ENCODE results near the gene DNAJC24. TPM values are rescaled to one million over a fixed set of nuclear protein-coding genes. Genes with fewer than 3 reads are reported as not detected.
"Not testable (repeated sequence)": the region's sequence is repeated elsewhere in the genome, so short reads cannot be mapped to it uniquely, and the experiment has no call there.

Gene DNAJC24
- total RNA-seq = 10 to 100 TPM; 14.7 to 17.6 TPM

GRCh38 chr11:31369348-31370329, at the start of gene DNAJC24, which contains the start of gene DCDC1:
TSS of gene DNAJC24 (plus strand) at chr11:31369860. CDS start at chr11:31370749, 889 bp downstream.
TSS of gene DCDC1 (minus strand) at chr11:31369739. CDS start at chr11:31328280, 41,459 bp downstream.
- Mint-ChIP-seq H3K27me3 (peaks cover 3% of the 10 kb centered on the region), H3K9me3 (ENCODE audit: low read depth) (no peaks in the 10 kb centered on the region), H3K4me3 (peak within 1 kb of the TSS; percentile 92), H3K27ac (peak within 1 kb of the TSS; percentile 86), H3K4me1 (peaks cover 37% of the 10 kb centered on the region), H3K36me3 (peaks cover 11% of the 10 kb centered on the region)
- peak; percentile 94 for DNase-seq
- ATAC-seq = peak; percentile 98
- CTCF ChIA-PET = interaction anchor here (0.7 to 1.6 kb wide), 4 partner anchors 41 to 589 kb away, joined by 3 read pairs; no protein-coding TSS in a partner anchor

GRCh38 chr11:31321494-31321893, 48.2 kb upstream of the DNAJC24 start:
- H3K36me3 Mint-ChIP-seq; H3K27ac Mint-ChIP-seq; CTCF ChIA-PET; H3K27me3 Mint-ChIP-seq; DNase-seq; ATAC-seq; H3K9me3 Mint-ChIP-seq (ENCODE audit: low read depth); H3K4me3 Mint-ChIP-seq; H3K4me1 Mint-ChIP-seq: not testable (repeated sequence)

- CTCF ChIA-PET = no interaction called here
- Mint-ChIP-seq H3K36me3 (no peaks in the 10 kb centered on the region), H3K27me3 (peaks cover 4% of the 10 kb centered on the region), H3K9me3 (ENCODE audit: low read depth) (no peaks in the 10 kb centered on the region), H3K27ac (no peak overlapping the region), H3K4me1 (peaks cover 9% of the 10 kb centered on the region), H3K4me3 (no peak overlapping the region)
- ATAC-seq (no peak), DNase-seq (no peak)
These were observed 46.5 kb upstream of the DNAJC24 start for GRCh38 chr11:31323145-31323544.

- DNase-seq (no peak), ATAC-seq (no peak)
- peaks cover 9% of the 10 kb centered on the region for H3K4me1 Mint-ChIP-seq
- H3K9me3 Mint-ChIP-seq (ENCODE audit: low read depth) = no peaks in the 10 kb centered on the region
- CTCF ChIA-PET = no interaction called here
- H3K27me3 Mint-ChIP-seq = peaks cover 4% of the 10 kb centered on the region
- no peak overlapping the region for H3K4me3 Mint-ChIP-seq
- no peak overlapping the region for H3K27ac Mint-ChIP-seq
- no peaks in the 10 kb centered on the region for H3K36me3 Mint-ChIP-seq
These were observed 44.5 kb upstream of the DNAJC24 start for GRCh38 chr11:31325160-31325559.

GRCh38 chr11:31326470-31327148, 43.1 kb upstream of the DNAJC24 start:
- CTCF ChIA-PET = no interaction called here
- peak overlapping the region; percentile 66 for H3K27ac Mint-ChIP-seq
- ATAC-seq (peak; percentile 73), DNase-seq (no peak)
- H3K4me1 Mint-ChIP-seq = peaks cover 9% of the 10 kb centered on the region
- peak overlapping the region; percentile 52 for H3K4me3 Mint-ChIP-seq
- H3K36me3 Mint-ChIP-seq = no peaks in the 10 kb centered on the region
- peaks cover 13% of the 10 kb centered on the region for H3K27me3 Mint-ChIP-seq
- no peaks in the 10 kb centered on the region for H3K9me3 Mint-ChIP-seq (ENCODE audit: low read depth)

GRCh38 chr11:31327417-31327816, 42.2 kb upstream of the DNAJC24 start:
- no peak for DNase-seq
- Mint-ChIP-seq H3K4me3 (no peak overlapping the region), H3K27me3 (peaks cover 17% of the 10 kb centered on the region), H3K4me1 (peaks cover 9% of the 10 kb centered on the region), H3K9me3 (ENCODE audit: low read depth) (no peaks in the 10 kb centered on the region), H3K27ac (no peak overlapping the region), H3K36me3 (no peaks in the 10 kb centered on the region)
- CTCF ChIA-PET = interaction anchor here (1.2 kb wide), 1 partner anchor 42 kb away, joined by 3 read pairs; the partner anchor contains the start of genes DCDC1 and DNAJC24
- no peak for ATAC-seq

- H3K4me1 Mint-ChIP-seq = peaks cover 9% of the 10 kb centered on the region
- ATAC-seq (no peak), DNase-seq (no peak)
- no peaks in the 10 kb centered on the region for H3K36me3 Mint-ChIP-seq
- H3K4me3 Mint-ChIP-seq = no peak overlapping the region
- CTCF ChIA-PET = interaction anchor here (1.2 kb wide), 1 partner anchor 41 kb away, joined by 3 read pairs; the partner anchor contains the start of genes DCDC1 and DNAJC24
- no peak overlapping the region for H3K27ac Mint-ChIP-seq
- peaks cover 24% of the 10 kb centered on the region for H3K27me3 Mint-ChIP-seq
- H3K9me3 Mint-ChIP-seq (ENCODE audit: low read depth) = peaks cover under 1% of the 10 kb centered on the region
These were observed 41.0 kb upstream of the DNAJC24 start for GRCh38 chr11:31328697-31329096.

- H3K36me3 Mint-ChIP-seq = no peaks in the 10 kb centered on the region
- DNase-seq (no peak), ATAC-seq (no peak)
- no peak overlapping the region for H3K4me3 Mint-ChIP-seq
- H3K27me3 Mint-ChIP-seq = peaks cover 26% of the 10 kb centered on the region
- H3K27ac Mint-ChIP-seq = no peak overlapping the region
- H3K9me3 Mint-ChIP-seq (ENCODE audit: low read depth) = peaks cover 4% of the 10 kb centered on the region
- CTCF ChIA-PET = no interaction called here
- H3K4me1 Mint-ChIP-seq = no peaks in the 10 kb centered on the region
These were observed 31.9 kb upstream of the DNAJC24 start for GRCh38 chr11:31337806-31338205.

- CTCF ChIA-PET = interaction anchor here (0.7 to 2.0 kb wide), 2 partner anchors 15 to 617 kb away, joined by 3 to 7 read pairs; no protein-coding TSS in a partner anchor
- Mint-ChIP-seq H3K9me3 (ENCODE audit: low read depth) (no peaks in the 10 kb centered on the region), H3K27ac (no peak overlapping the region), H3K36me3 (no peaks in the 10 kb centered on the region), H3K4me1 (no peaks in the 10 kb centered on the region), H3K4me3 (no peak overlapping the region), H3K27me3 (peaks cover 18% of the 10 kb centered on the region)
- DNase-seq (no peak), ATAC-seq (no peak)
These were observed 28.6 kb upstream of the DNAJC24 start for GRCh38 chr11:31340903-31341572.

- Mint-ChIP-seq H3K4me1 (no peaks in the 10 kb centered on the region), H3K27ac (no peak overlapping the region), H3K4me3 (no peak overlapping the region), H3K36me3 (no peaks in the 10 kb centered on the region), H3K9me3 (ENCODE audit: low read depth) (no peaks in the 10 kb centered on the region), H3K27me3 (peaks cover 21% of the 10 kb centered on the region)
- DNase-seq (no peak), ATAC-seq (no peak)
- CTCF ChIA-PET = no interaction called here
These were observed 18.5 kb upstream of the DNAJC24 start for GRCh38 chr11:31351168-31351567.

GRCh38 chr11:31355131-31355530, 14.5 kb upstream of the DNAJC24 start:
- Mint-ChIP-seq H3K27me3 (peaks cover 17% of the 10 kb centered on the region), H3K4me1 (no peaks in the 10 kb centered on the region), H3K4me3 (no peak overlapping the region), H3K9me3 (ENCODE audit: low read depth) (no peaks in the 10 kb centered on the region), H3K36me3 (no peaks in the 10 kb centered on the region), H3K27ac (no peak overlapping the region)
- CTCF ChIA-PET = interaction anchor here (1.2 kb wide), 1 partner anchor 14 kb away, joined by 3 read pairs; no protein-coding TSS in a partner anchor
- DNase-seq (no peak), ATAC-seq (no peak)

- H3K4me1 Mint-ChIP-seq = no peaks in the 10 kb centered on the region
- DNase-seq = no peak
- no peak overlapping the region for H3K4me3 Mint-ChIP-seq
- H3K9me3 Mint-ChIP-seq (ENCODE audit: low read depth) = no peaks in the 10 kb centered on the region
- no peak for ATAC-seq
- CTCF ChIA-PET = interaction anchor here (1.2 kb wide), 1 partner anchor 15 kb away, joined by 3 read pairs; no protein-coding TSS in a partner anchor
- H3K27me3 Mint-ChIP-seq = peaks cover 17% of the 10 kb centered on the region
- H3K36me3 Mint-ChIP-seq = no peaks in the 10 kb centered on the region
- H3K27ac Mint-ChIP-seq = no peak overlapping the region
These were observed 13.8 kb upstream of the DNAJC24 start for GRCh38 chr11:31355817-31356216.

GRCh38 chr11:31361743-31362142, 7.9 kb upstream of the DNAJC24 start:
- peaks cover 5% of the 10 kb centered on the region for H3K27me3 Mint-ChIP-seq
- DNase-seq (no peak), ATAC-seq (no peak)
- no peaks in the 10 kb centered on the region for H3K9me3 Mint-ChIP-seq (ENCODE audit: low read depth)
- no peaks in the 10 kb centered on the region for H3K36me3 Mint-ChIP-seq
- H3K27ac Mint-ChIP-seq = no peak overlapping the region
- peaks cover 7% of the 10 kb centered on the region for H3K4me1 Mint-ChIP-seq
- CTCF ChIA-PET = no interaction called here
- no peak overlapping the region for H3K4me3 Mint-ChIP-seq
